ENCODE measurements around the gene NPAS4.

DNA sequence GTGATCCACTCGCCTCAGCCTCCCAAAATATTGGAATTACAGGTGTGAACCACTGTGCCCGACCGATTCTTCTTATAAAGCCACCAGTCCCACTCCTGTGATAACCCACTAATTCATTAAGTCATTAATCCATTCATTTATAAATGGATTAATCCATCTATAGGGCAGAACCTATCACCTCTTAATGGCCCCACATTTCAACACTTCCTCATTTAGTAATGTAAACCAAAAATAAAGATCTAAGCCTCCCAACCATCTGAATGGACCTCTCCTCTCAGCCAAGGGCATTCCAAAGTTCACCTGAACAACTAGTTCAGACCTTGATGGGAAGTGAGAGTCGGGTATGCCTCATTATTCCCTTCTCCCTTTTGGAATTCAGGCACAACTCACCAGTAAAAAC is 27.7 kb downstream of the NPAS4 start:
- TF ChIP-seq, protein P1, sequence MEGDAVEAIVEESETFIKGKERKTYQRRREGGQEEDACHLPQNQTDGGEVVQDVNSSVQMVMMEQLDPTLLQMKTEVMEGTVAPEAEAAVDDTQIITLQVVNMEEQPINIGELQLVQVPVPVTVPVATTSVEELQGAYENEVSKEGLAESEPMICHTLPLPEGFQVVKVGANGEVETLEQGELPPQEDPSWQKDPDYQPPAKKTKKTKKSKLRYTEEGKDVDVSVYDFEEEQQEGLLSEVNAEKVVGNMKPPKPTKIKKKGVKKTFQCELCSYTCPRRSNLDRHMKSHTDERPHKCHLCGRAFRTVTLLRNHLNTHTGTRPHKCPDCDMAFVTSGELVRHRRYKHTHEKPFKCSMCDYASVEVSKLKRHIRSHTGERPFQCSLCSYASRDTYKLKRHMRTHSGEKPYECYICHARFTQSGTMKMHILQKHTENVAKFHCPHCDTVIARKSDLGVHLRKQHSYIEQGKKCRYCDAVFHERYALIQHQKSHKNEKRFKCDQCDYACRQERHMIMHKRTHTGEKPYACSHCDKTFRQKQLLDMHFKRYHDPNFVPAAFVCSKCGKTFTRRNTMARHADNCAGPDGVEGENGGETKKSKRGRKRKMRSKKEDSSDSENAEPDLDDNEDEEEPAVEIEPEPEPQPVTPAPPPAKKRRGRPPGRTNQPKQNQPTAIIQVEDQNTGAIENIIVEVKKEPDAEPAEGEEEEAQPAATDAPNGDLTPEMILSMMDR (IDR thresholded peaks at IDR 0.05) = no peak
- no peak for TF ChIP-seq EZH2 (IDR thresholded peaks at IDR 0.05)

Measured in neural progenitor cell (in vitro differentiated cells).